HFF-Myc (cell line): ENCODE measurements around the gene OR4N2.
"Not testable (repeated sequence)": the region's sequence is repeated elsewhere in the genome, so short reads cannot be mapped to it uniquely, and the experiment has no call there.

Experiments used
- DNase-seq: peaks from one replicate; pipeline ENCODE4 v3.0.0-alpha.2; 2011; ENCODE audit warnings: low read depth; ENCODE audit errors: extremely low read depth
- H3K4me3 ChIP-seq: replicated peaks from 2 replicates; pipeline ENCODE4 v1.5.1; 2011; ENCODE audit warnings: low read depth, mild to moderate bottlenecking, control low read depth, low read length
- TF ChIP-seq, protein P1 (sequence below): IDR thresholded peaks from 2 replicates; pipeline ENCODE4 v1.5.1; 2012; ENCODE audit warnings: mild to moderate bottlenecking, low read depth, low read length, control low read depth; ENCODE audit errors: missing control alignments

OR4N2 gene

DNA sequence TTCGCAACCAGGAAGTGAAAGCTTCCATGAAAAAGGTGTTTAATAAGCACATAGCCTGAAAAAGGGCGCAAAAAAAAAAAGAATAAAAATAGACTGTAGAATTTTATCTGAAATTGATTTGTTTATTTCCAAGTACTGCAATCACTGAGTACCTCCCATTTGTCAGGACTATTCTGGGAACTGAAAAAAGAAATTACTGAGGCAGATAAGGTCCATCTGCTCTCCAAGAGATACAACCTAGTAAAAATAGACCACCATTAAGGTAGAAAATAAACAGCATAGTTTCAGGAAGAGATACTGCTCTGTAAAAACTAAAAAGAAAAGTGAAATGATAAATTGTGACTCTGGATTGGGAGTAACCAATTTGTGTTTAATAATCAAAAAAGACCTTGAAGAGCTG, 24.7 kb downstream of the OR4N2 start:
- no peak overlapping the region for H3K4me3 ChIP-seq
- no peak for DNase-seq
- TF ChIP-seq, protein P1, sequence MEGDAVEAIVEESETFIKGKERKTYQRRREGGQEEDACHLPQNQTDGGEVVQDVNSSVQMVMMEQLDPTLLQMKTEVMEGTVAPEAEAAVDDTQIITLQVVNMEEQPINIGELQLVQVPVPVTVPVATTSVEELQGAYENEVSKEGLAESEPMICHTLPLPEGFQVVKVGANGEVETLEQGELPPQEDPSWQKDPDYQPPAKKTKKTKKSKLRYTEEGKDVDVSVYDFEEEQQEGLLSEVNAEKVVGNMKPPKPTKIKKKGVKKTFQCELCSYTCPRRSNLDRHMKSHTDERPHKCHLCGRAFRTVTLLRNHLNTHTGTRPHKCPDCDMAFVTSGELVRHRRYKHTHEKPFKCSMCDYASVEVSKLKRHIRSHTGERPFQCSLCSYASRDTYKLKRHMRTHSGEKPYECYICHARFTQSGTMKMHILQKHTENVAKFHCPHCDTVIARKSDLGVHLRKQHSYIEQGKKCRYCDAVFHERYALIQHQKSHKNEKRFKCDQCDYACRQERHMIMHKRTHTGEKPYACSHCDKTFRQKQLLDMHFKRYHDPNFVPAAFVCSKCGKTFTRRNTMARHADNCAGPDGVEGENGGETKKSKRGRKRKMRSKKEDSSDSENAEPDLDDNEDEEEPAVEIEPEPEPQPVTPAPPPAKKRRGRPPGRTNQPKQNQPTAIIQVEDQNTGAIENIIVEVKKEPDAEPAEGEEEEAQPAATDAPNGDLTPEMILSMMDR, result no peak

DNA sequence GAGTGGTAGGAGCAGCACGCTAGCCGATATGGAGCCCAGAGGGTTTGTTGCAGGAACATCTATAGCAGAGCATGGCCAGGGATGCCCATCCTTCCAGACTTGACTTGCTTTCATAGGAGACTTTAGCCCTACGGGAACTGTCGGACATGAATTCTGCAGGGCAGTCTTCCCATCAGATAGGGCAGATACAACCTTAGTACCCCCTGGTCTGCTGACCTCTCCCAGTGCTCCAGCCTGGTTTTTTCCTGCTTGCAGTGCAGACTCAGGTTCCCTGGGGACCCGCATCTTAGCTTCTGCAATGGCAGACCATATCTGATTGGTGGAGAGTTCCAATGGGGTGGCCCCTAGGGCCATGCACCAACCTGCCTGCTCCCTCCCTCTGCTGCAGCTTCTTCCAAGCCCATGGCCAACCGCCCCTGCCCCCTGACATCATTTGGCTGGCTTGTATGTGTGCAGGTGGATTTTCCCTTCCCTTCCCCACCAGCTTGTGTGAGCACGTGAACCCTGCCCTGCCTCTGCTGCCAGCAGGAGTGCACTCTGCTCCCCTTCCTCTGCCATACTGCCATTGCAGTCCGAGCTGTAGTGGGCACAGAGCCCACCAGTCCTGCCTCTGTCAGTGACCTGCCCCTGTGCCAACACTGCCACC, 30.8 kb downstream of the OR4N2 start:
- not testable (repeated sequence) for H3K4me3 ChIP-seq, DNase-seq

DNA sequence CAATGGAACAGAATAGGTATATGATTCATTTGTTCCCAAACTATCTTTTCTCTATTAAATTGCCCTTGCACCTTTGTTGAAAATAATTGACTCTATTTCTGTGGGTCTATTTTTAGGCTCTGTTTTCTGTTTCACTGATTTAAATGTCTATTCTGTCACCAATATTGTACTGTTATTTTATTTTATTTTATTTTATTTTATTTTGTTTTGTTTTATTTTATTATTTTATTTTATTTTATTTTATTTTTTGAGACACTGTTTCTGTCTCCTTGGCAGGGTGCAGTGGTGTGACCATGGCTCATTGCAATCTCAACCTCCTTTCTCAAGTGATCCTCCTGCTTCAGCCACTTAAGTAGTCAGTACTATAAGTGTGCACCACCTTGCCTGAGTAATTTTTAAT, 34.9 kb downstream of the OR4N2 start:
- TF ChIP-seq, protein P1, result no peak
- no peak for DNase-seq
- H3K4me3 ChIP-seq, result no peak overlapping the region

DNA sequence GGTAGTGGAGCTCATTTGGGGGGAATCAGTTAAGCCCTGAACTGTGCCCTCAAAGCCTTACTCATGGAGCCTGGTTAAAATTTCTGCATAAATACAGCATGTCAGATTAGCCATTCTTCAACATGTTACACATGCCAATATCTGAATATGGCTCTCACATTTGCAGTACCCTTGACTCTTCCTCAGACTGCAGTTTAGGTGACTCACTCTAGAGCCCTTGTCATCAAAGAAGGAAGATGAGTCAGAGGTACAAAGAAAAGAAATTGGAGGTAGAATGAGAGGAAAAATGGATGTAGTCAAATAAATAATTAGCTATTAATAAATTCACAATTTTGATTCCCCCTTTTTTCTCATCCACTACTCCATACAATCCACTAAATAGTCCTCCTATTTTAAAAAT, 47.8 kb downstream of the OR4N2 start:
- H3K4me3 ChIP-seq, result no peak overlapping the region
- no peak for DNase-seq
- TF ChIP-seq, protein P1, result no peak

DNA sequence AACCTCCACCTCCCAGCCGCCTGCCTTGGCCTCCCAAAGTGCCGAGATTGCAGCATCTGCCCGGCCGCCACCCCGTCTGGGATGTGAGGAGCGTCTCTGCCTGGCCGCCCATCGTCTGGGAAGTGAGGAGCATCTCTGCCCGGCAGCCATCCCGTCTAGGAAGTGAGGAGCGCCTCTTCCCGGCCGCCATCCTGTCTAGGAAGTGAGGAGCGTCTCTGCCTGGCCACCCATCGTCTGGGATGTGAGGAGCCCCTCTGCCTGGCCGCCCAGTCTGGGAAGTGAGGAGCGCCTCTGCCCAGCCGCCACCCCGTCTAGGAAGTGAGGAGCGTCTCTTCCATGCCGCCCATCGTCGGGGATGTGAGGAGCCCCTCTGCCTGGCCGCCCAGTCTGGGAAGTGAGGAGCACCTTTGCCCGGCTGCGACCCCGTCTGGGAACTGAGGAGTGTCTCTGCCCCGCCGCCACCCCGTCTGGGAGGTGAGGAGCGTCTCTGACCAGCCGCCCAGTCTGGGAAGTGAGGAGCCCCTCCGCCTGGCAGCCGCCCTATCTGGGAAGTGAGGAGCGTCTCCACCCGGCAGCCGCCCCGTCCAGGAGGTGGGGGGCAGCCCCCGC, 62.6 kb downstream of the OR4N2 start:
- DNase-seq, H3K4me3 ChIP-seq: not testable (repeated sequence)

DNA sequence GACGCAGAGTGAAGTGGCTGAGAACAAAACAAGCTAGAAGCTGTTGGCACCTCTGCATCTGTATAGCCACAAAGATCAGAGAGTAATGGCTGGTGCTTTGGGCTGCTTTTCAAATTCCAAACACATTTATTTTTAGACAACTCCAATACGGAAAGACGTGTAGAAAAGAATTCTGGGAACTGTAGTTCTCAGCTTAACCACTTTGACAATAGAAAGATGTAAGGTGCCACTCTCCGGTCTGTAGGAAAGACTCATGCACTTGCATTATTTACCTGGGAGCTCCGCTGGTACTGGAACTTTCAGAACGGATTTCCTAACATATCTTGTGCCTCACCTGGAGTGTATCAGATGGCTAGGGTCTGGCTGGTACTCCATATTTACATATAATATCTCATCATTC, 69.6 kb downstream of the OR4N2 start:
- TF ChIP-seq, protein P1, result no peak
- DNase-seq, result no peak
- no peak overlapping the region for H3K4me3 ChIP-seq

DNA sequence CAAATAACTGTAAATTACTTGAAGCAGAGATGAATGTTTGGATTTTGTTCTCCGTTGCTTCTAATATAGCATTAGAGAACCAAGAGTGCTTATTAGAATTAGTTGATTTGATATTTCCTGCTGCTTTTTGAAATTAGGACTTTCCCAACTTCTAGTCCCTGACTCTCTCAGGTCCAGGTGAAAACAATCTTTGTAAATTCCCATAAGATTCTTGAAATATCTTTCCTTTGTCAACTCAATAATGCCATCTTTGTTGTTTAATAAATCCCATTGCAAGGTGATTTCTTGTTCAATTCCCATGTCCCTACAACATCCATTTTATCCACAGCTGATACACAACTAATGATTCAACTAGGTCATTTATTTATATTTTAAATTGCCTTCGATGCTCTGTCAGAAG, 71.3 kb downstream of the OR4N2 start, which contains the start of gene OR4K2:
OR4K2 (plus strand) TSS at position 301 of the 400 bp plus-strand sequence. CDS start 1,126 bp downstream, outside the sequence.
- no peak within 1 kb of the TSS for H3K4me3 ChIP-seq
- TF ChIP-seq, protein P1, result no peak
- DNase-seq, result no peak
